Spleen (tissue), 7 donors: ENCODE measurements around the gene KMT2B.

Source experiments
- CTCF ChIP-seq, 11 experiments: fragments of 200-600 bp in 7 of 11; fragments of 450-650 bp in 4 of 11; sonication (generic) in 4 of 11; IDR thresholded peaks in 8 of 11; conservative IDR thresholded peaks in 3 of 11; 1 replicate in 7 of 11; 2 replicates in 4 of 11; pipeline versions ENCODE4 v1.4.0 to v1.8.0; 2016 to 2021; ENCODE audit warnings: antibody characterized with exemption in 11 of 11, inconsistent platforms in 4 of 11, mild to moderate bottlenecking in 1 of 11
- POLR2AphosphoS5 ChIP-seq, 3 donors: sonication (generic); formaldehyde crosslinking; IDR thresholded peaks; one replicate each; pipeline ENCODE4 v1.5.1; 2017; ENCODE audit warnings: antibody characterized with exemption in 3 of 3
- donor health status: DM: no; HTN: no; CAD: no; lungs with moderate emphysema.
- donor health status: DM: no; HTN: no; CAD: no.
- donor health status: DM: no; HTN: no; CAD: no.

GRCh38 chr19:35727053-35727955, 9.5 kb downstream of the KMT2B start:
- no peak for TF ChIP-seq CTCF (IDR thresholded peaks at IDR 0.05 in 8 of 11, conservative IDR thresholded peaks at IDR 0.05 in 3 of 11)
- peak in 1 of 3 donors; percentile 37 for TF ChIP-seq POLR2AphosphoS5 (IDR thresholded peaks at IDR 0.05)
